Vagina (tissue), 2 donors: ENCODE results near the gene DGKD.

Experiments
- CTCF ChIP-seq, 3 experiments: fragments of 450-650 bp in 2 of 3; fragments of 200-600 bp in 1 of 3; sonication (generic) in 1 of 3; IDR thresholded peaks; one replicate each; pipeline ENCODE4 v1.5.1; 2017 to 2019; ENCODE audit warnings: antibody characterized with exemption in 3 of 3, mild to moderate bottlenecking in 2 of 3, moderate library complexity in 2 of 3
- POLR2A ChIP-seq, 2 donors: fragments of 450-650 bp; IDR thresholded peaks; one replicate each; pipeline ENCODE4 v1.6.1; 2017; ENCODE audit warnings: antibody characterized with exemption in 2 of 2, mild to moderate bottlenecking in 2 of 2, moderate library complexity in 2 of 2
- POLR2AphosphoS5 ChIP-seq, 2 donors: sonication (generic); formaldehyde crosslinking; IDR thresholded peaks; one replicate each; pipeline ENCODE4 v1.9.0; 2017; ENCODE audit warnings: antibody characterized with exemption in 2 of 2, mild to moderate bottlenecking in 2 of 2, low read depth in 1 of 2; ENCODE audit not compliant: insufficient read depth in 1 of 2

- no peak for TF ChIP-seq CTCF (IDR thresholded peaks at IDR 0.05)
- no peak for TF ChIP-seq POLR2AphosphoS5 (IDR thresholded peaks at IDR 0.05; ENCODE audit: insufficient read depth in 1 of 2, low read depth in 1 of 2)
- no peak for TF ChIP-seq POLR2A (IDR thresholded peaks at IDR 0.05)
Measured at GRCh38 chr2:233379441-233379840, 25.1 kb downstream of the DGKD start.
